SK-N-SH (cell line): ENCODE results near the gene APC. TPM values are rescaled to one million over a fixed set of nuclear protein-coding genes. Genes with fewer than 3 reads are reported as not detected.
"Not testable (repeated sequence)": the region's sequence is repeated elsewhere in the genome, so short reads cannot be mapped to it uniquely, and the experiment has no call there.

Experiments used
- CTCF ChIA-PET: fragments of 300-600, 350-600 bp; formaldehyde crosslinking; extraction: SDS; loops from one replicate; lab custom pipeline; 2021; lab: Yijun Ruan, JAX
- POLR2A ChIA-PET: fragments of 350-600 bp; sonication (Branson Sonifier 250); formaldehyde crosslinking; extraction: SDS; loops from one replicate; lab custom pipeline; 2020; ENCODE audit warnings: antibody characterized with exemption, inconsistent platforms; lab: Yijun Ruan, JAX
- DNase-seq: peaks from one replicate; pipeline ENCODE4 v3.0.0; 2012
- H2AFZ ChIP-seq: fragments of 200-600 bp; sonication (generic); 2 replicates; pipeline ENCODE4 v1.8.1; 2016; ENCODE audit warnings: antibody characterized with exemption, mild to moderate bottlenecking, low read depth
- H3F3A ChIP-seq: fragments of 200-600 bp; sonication (generic); replicated peaks from 2 replicates; pipeline ENCODE3; 2016; ENCODE audit warnings: antibody characterized with exemption, mild to moderate bottlenecking; ENCODE audit not compliant: insufficient read depth
- H3K27ac ChIP-seq, 2 experiments: fragments of 200-500 bp in 1 of 2; fragments of 200-600 bp in 1 of 2; sonication (Bioruptor generic) in 1 of 2; sonication (generic), shearing (Covaris generic) in 1 of 2; 2 replicates each; pipeline versions ENCODE4 v1.5.1 to v1.6.1; 2014 to 2016; ENCODE audit warnings: low read depth in 2 of 2, inconsistent platforms in 1 of 2, low read length in 1 of 2, mild to moderate bottlenecking in 1 of 2, mixed read lengths in 1 of 2
- H3K27me3 ChIP-seq: fragments of 200-600 bp; sonication (generic), shearing (Covaris generic); 2 replicates; pipeline ENCODE4 v1.6.1; 2016; ENCODE audit warnings: mixed run types; ENCODE audit not compliant: insufficient read depth
- H3K36me3 ChIP-seq, 2 experiments: fragments of 200-500 bp in 1 of 2; fragments of 200-600 bp in 1 of 2; sonication (Bioruptor generic) in 1 of 2; sonication (generic) in 1 of 2; replicated peaks in 1 of 2; 2 replicates each; pipeline versions ENCODE3 to v1.5.1; 2014 to 2016; ENCODE audit warnings: low read length in 1 of 2, mild to moderate bottlenecking in 1 of 2; ENCODE audit not compliant: insufficient read depth in 2 of 2, control insufficient read depth in 1 of 2
- H3K4me1 ChIP-seq, 2 experiments: fragments of 200-500 bp in 1 of 2; fragments of 200-600 bp in 1 of 2; sonication (Bioruptor generic) in 1 of 2; sonication (generic), shearing (Covaris generic) in 1 of 2; 2 replicates each; pipeline versions ENCODE4 v1.5.1 to v1.6.1; 2014 to 2016; ENCODE audit warnings: low read depth in 1 of 2, low read length in 1 of 2, mixed run types in 1 of 2; ENCODE audit not compliant: insufficient read depth in 2 of 2, control insufficient read depth in 1 of 2
- H3K4me2 ChIP-seq: fragments of 200-600 bp; sonication (generic), shearing (Covaris generic); 2 replicates; pipeline ENCODE4 v1.6.1; 2017; ENCODE audit warnings: mixed run types
- H3K4me3 ChIP-seq, 2 experiments: fragments of 200-500 bp in 1 of 2; fragments of 200-600 bp in 1 of 2; sonication (Bioruptor generic) in 1 of 2; sonication (generic), shearing (Covaris generic) in 1 of 2; 2 replicates each; pipeline versions ENCODE4 v1.5.1 to v1.8.1; 2014 to 2016; ENCODE audit warnings: low read depth in 2 of 2, inconsistent platforms in 1 of 2, low read length in 1 of 2, mild to moderate bottlenecking in 1 of 2, mixed read lengths in 1 of 2, moderate library complexity in 1 of 2
- H3K79me2 ChIP-seq: fragments of 200-600 bp; sonication (generic); 2 replicates; pipeline ENCODE4 v1.8.1; 2017; ENCODE audit warnings: mild to moderate bottlenecking; ENCODE audit not compliant: insufficient read depth
- H3K9ac ChIP-seq: fragments of 200-600 bp; sonication (generic); 2 replicates; pipeline ENCODE4 v1.6.1; 2017; ENCODE audit warnings: mixed run types
- H3K9me2 ChIP-seq: fragments of 200-600 bp; sonication (generic); 2 replicates; pipeline ENCODE4 v1.6.1; 2017; ENCODE audit warnings: mixed run types
- H3K9me3 ChIP-seq: fragments of 200-600 bp; sonication (generic); 2 replicates; pipeline ENCODE4 v1.6.1; 2017; ENCODE audit warnings: mixed run types, mild to moderate bottlenecking, moderate library complexity
- H4K20me1 ChIP-seq: fragments of 200-600 bp; sonication (generic); 2 replicates; pipeline ENCODE4 v1.6.1; 2017; ENCODE audit warnings: mild to moderate bottlenecking, mixed run types; ENCODE audit not compliant: insufficient read depth
- ELF1 ChIP-seq: IDR thresholded peaks from 2 replicates; pipeline ENCODE4 v1.4.0; 2012
- EZH2phosphoT487 ChIP-seq: fragments of 200-600 bp; sonication (generic); IDR thresholded peaks from 2 replicates; pipeline ENCODE4 v1.6.1; 2017; ENCODE audit warnings: low read depth, mixed run types, mild to moderate bottlenecking, antibody characterized with exemption, moderate library complexity, borderline replicate concordance
- FOXM1 ChIP-seq: IDR thresholded peaks from 2 replicates; pipeline ENCODE4 v1.4.0; 2012; ENCODE audit warnings: low read depth, mild to moderate bottlenecking
- GATA2 ChIP-seq: sonication (generic); formaldehyde crosslinking; IDR thresholded peaks from 2 replicates; pipeline ENCODE4 v1.5.0; 2020; ENCODE audit warnings: mild to moderate bottlenecking, missing genetic modification reagents
- POLR2AphosphoS5 ChIP-seq: IDR thresholded peaks from 2 replicates; pipeline ENCODE4 v1.6.1; 2012; ENCODE audit warnings: low read depth, low read length
- RXRA ChIP-seq: IDR thresholded peaks from 2 replicates; pipeline ENCODE4 v1.4.0; 2012; ENCODE audit warnings: low read depth, mild to moderate bottlenecking, borderline replicate concordance
- WGBS: methylation state at CpG from one replicate; pipeline ENCODE4 v1.1.6; 2017; ENCODE audit warnings: low lambda C conversion rate; 5-methylcytosine and 5-hydroxymethylcytosine counted together
- polyA plus RNA-seq, 3 experiments: library from polyadenylated mRNA; depleted of rRNA; stranded (reverse); fragments of >200 nt; gene quantifications; 2 replicates each; pipeline ENCODE4 v1.2.3, GENCODE V29; 2012
- TF ChIP-seq, protein P1 (sequence below): IDR thresholded peaks from 2 replicates; pipeline ENCODE4 v1.4.0; 2012; ENCODE audit warnings: low read depth, borderline replicate concordance

Gene APC
- polyA plus RNA-seq, 1 of the 3 experiments (the other 2 are of a cell fraction), result 5.1 TPM

DNA sequence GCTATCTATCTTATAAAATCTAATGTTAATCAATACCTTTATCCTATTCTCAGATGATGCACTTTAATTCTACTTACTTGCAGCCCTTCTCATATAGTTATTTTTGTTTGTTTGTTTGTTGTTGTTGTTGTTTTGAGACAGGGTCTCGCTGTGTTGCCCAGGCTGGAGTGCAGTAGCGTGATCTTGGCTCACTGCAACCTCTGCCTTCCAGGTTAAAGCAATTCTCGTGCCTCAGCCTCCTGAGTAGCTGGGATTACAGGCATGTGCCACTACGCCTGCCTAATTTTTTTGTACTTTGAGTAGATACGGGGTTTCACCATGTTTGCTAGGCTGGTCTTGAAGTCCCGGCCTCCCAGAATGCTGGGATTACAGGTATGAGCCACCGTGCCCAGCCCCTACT lies 20.8 kb upstream of the APC start:
- H4K20me1 ChIP-seq, H3K4me2 ChIP-seq, H3K27ac ChIP-seq, POLR2A ChIA-PET, H3K4me3 ChIP-seq, H3K9ac ChIP-seq, H3K4me1 ChIP-seq, H3K9me2 ChIP-seq, H3K9me3 ChIP-seq, CTCF ChIA-PET, H3K36me3 ChIP-seq, H3F3A ChIP-seq, DNase-seq, H2AFZ ChIP-seq, H3K27me3 ChIP-seq: not testable (repeated sequence)
- H3K79me2 ChIP-seq, result peaks cover 94% of the 10 kb centered on the region
- WGBS, result 96% methylated on average over 7 of the region's 7 CpGs

DNA sequence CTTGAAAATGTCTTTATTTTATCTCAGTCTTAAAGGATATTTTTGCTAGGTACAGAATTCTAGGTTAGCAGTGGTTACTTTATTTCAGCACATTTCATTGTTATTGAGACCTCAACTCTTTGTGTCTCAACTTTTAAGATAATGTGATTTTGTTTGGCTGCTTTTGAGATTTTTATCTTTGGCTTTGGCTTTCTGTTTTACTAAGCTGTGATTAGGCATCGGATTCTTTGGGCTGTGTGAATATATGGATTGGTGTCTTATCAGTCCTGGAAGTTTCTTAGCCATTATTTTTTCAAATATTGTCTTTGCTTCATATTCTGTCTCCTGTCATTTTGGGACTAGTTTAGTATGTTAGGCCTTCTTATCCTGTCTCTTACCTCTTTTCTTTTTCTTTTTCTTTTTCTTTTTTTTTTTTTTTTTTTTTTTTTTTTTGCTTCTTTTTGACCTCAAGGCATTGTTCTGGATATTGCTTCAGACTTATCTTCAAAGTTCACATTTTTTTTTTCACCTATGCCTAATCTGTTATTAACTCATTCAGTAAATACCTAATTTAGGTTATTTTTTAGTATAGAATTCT lies 20.1 kb upstream of the APC start:
- H3K4me3 ChIP-seq, result no peak overlapping the region
- H3F3A ChIP-seq, result no peaks in the 10 kb centered on the region
- H3K4me1 ChIP-seq, result no peaks in the 10 kb centered on the region; a peak in 1 of 4 replicates
- WGBS, result 90% methylated on average over 1 of the region's 1 CpG
- no peak overlapping the region for H3K27ac ChIP-seq
- no peak for TF ChIP-seq EZH2phosphoT487
- no peak for TF ChIP-seq ELF1
- TF ChIP-seq, protein P1, sequence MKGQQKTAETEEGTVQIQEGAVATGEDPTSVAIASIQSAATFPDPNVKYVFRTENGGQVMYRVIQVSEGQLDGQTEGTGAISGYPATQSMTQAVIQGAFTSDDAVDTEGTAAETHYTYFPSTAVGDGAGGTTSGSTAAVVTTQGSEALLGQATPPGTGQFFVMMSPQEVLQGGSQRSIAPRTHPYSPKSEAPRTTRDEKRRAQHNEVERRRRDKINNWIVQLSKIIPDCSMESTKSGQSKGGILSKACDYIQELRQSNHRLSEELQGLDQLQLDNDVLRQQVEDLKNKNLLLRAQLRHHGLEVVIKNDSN, result no peak
- no peak for TF ChIP-seq POLR2AphosphoS5
- TF ChIP-seq GATA2 (CRISPR knock-in tag), result no peak
- TF ChIP-seq, all 33 proteins: peak for 0
- Histone ChIP-seq H3K9me2 (no peaks in the 10 kb centered on the region), H2AFZ (no peak overlapping the region), H3K79me2 (peaks cover 94% of the 10 kb centered on the region), H3K36me3 (peaks cover 0 to 3% of the 10 kb centered on the region in 2 experiments), H3K27me3 (no peaks in the 10 kb centered on the region), H3K4me2 (no peak overlapping the region), H4K20me1 (0 out of 2 replicates have a peak, but pooled peaks cover 5% of the 10 kb centered on the region), H3K9me3 (no peaks in the 10 kb centered on the region), H3K9ac (no peak overlapping the region)
- no peak for DNase-seq
- ChIA-PET POLR2A (no interaction called here), CTCF (interaction anchor here (1.3 kb wide), 1 partner anchor 10 kb away, joined by 3 read pairs; no protein-coding TSS in a partner anchor)

DNA sequence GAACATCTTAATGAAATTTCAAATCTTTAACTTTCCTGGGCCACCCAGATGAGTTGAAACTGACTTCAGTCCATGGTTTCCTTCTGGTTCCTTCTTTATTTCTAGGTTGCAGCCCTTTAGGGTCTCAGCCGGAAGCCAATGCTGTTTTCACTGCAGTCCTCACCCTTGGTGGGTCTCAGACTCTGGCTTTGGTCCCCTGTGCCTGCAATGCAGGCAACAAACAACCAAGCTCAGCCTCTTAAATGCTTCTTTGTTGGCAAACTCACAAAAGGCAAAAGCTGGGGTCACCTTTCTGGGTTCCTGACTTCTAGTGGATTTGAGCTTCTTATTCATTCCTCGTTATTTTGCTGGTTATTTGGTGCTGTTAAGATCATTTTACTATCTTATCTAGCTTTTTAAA lies 19.3 kb upstream of the APC start:
- peaks cover 5% of the 10 kb centered on the region; the same call in 1 of the 2 replicates for H4K20me1 ChIP-seq
- no peaks in the 10 kb centered on the region for H3K27me3 ChIP-seq
- H3K9me2 ChIP-seq, result no peaks in the 10 kb centered on the region
- H3K4me3 ChIP-seq, result no peak overlapping the region
- H3K4me2 ChIP-seq, result no peak overlapping the region
- H3K27ac ChIP-seq, result no peak overlapping the region
- H3K9ac ChIP-seq, result no peak overlapping the region
- H3K36me3 ChIP-seq, result peaks cover 0 to 3% of the 10 kb centered on the region in 2 experiments
- ChIA-PET POLR2A (no interaction called here), CTCF (interaction anchor here (1.3 kb wide), 1 partner anchor 9 kb away, joined by 3 read pairs; no protein-coding TSS in a partner anchor)
- H3K79me2 ChIP-seq, result peaks cover 90% of the 10 kb centered on the region
- no peaks in the 10 kb centered on the region for H3F3A ChIP-seq
- DNase-seq, result no peak
- no peaks in the 10 kb centered on the region; a peak in 1 of 4 replicates for H3K4me1 ChIP-seq
- TF ChIP-seq RXRA (no peak), FOXM1 (no peak)
- H3K9me3 ChIP-seq, result no peaks in the 10 kb centered on the region
- H2AFZ ChIP-seq, result no peak overlapping the region
- 95% methylated on average over 2 of the region's 2 CpGs for WGBS
